CD8-positive, alpha-beta memory T cell (primary cell): ENCODE data around the gene CYP2D6. TPM values are rescaled to one million over a fixed set of nuclear protein-coding genes. Genes with fewer than 3 reads are reported as not detected.
"Not testable (repeated sequence)": the region's sequence is repeated elsewhere in the genome, so short reads cannot be mapped to it uniquely, and the experiment has no call there.

Source experiments
- CTCF ChIA-PET: fragments of 350-600 bp; sonication (Branson Sonifier 250); formaldehyde crosslinking; loops from one replicate; lab custom pipeline; 2021; ENCODE audit warnings: antibody characterized with exemption; lab: Charles Lee
- POLR2A ChIA-PET: fragments of 350-600 bp; sonication (Branson Sonifier 250); formaldehyde crosslinking; loops from one replicate; lab custom pipeline; 2021; ENCODE audit warnings: antibody characterized with exemption; lab: Charles Lee
- DNase-seq, 5 donors: peaks; one replicate each; pipeline versions ENCODE4 v3.0.0 to v3.0.0-alpha.2; 2020 to 2022; ENCODE audit warnings: mixed read lengths in 1 of 5
- H3K27ac ChIP-seq: one replicate; pipeline ENCODE4 v1.7.0; 2013; ENCODE audit warnings: low read depth, mild to moderate bottlenecking, low read length, moderate library complexity
- H3K27me3 ChIP-seq: 2 replicates; pipeline ENCODE4 v1.7.0; 2013; ENCODE audit warnings: low read length, mild to moderate bottlenecking; ENCODE audit not compliant: insufficient read depth, poor library complexity, severe bottlenecking
- H3K36me3 ChIP-seq: 2 replicates; pipeline ENCODE4 v1.7.0; 2013; ENCODE audit warnings: mild to moderate bottlenecking, low read length, moderate library complexity; ENCODE audit not compliant: insufficient read depth
- H3K4me1 ChIP-seq: 2 replicates; pipeline ENCODE4 v1.7.0; 2013; ENCODE audit warnings: mild to moderate bottlenecking, low read length, moderate library complexity; ENCODE audit not compliant: insufficient read depth
- H3K4me3 ChIP-seq: 2 replicates; pipeline ENCODE4 v1.7.0; 2013; ENCODE audit warnings: mild to moderate bottlenecking, low read length
- H3K9me3 ChIP-seq: 2 replicates; pipeline ENCODE4 v1.7.0; 2013; ENCODE audit warnings: mild to moderate bottlenecking, low read length
- H3K27ac Mint-ChIP-seq, 8 donors: one replicate each; pipeline ENCODE4 v1.8.0; 2020 to 2021; ENCODE audit warnings: mixed read lengths in 8 of 8, mild to moderate bottlenecking in 6 of 8, inconsistent platforms in 3 of 8, moderate library complexity in 3 of 8
- H3K27me3 Mint-ChIP-seq, 2 donors: one replicate each; pipeline ENCODE4 v1.8.0; 2020 to 2021; ENCODE audit warnings: mixed read lengths in 2 of 2, mild to moderate bottlenecking in 1 of 2, moderate library complexity in 1 of 2
- H3K36me3 Mint-ChIP-seq, 3 donors: one replicate each; pipeline ENCODE4 v1.8.0; 2020 to 2021; ENCODE audit warnings: mixed read lengths in 3 of 3, inconsistent platforms in 1 of 3, mild to moderate bottlenecking in 1 of 3
- H3K4me1 Mint-ChIP-seq, 3 donors: one replicate each; pipeline ENCODE4 v1.8.0; 2020 to 2021; ENCODE audit warnings: mixed read lengths in 3 of 3, inconsistent platforms in 1 of 3, mild to moderate bottlenecking in 1 of 3
- H3K4me3 Mint-ChIP-seq, 7 donors: one replicate each; pipeline ENCODE4 v1.8.0; 2020 to 2021; ENCODE audit warnings: mixed read lengths in 7 of 7, mild to moderate bottlenecking in 6 of 7, moderate library complexity in 4 of 7, inconsistent platforms in 2 of 7
- H3K9me3 Mint-ChIP-seq, 5 donors: one replicate each; pipeline ENCODE4 v1.8.0; 2020 to 2022; ENCODE audit warnings: mixed read lengths in 5 of 5, mild to moderate bottlenecking in 3 of 5, moderate library complexity in 2 of 5, inconsistent platforms in 1 of 5
- polyA plus RNA-seq: library from polyadenylated mRNA; unstranded; fragments of 300-500 nt; fragmentation: Illumina TruSeq; gene quantifications from one replicate; pipeline ENCODE4 v1.2.3, GENCODE V29; 2021
- total RNA-seq, 2 experiments: library from RNA; stranded (reverse); gene quantifications; one replicate each; pipeline ENCODE4 v1.2.3, GENCODE V29; 2021

Gene CYP2D6
- total and polyA plus RNA-seq, 3 experiments from 2014 or later: 0.26 to 2.2 (median 1.8) TPM

DNA sequence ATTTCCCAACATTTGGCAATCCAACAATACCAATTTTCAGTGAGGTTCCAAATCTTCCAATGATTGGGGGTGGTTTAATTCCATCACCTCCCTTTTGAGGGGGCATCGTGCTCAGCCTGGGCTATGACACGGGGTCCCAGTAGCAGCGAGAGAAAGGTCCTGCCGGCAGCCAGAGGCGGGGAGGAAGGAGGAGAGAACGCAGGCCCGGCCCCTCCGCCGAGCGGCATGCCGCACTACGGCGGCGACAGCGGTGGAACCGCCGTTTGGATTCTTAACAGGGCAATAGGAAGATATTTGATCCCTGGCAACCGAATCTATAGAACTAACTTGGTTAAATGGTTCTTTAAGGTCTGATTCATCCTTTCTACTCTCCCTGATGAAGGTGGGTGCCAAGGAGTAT is 21.8 kb downstream of the CYP2D6 start:
- Mint-ChIP-seq H3K9me3 (peaks cover 0 to 11% (median 10%) of the 10 kb centered on the region in 5 donors), H3K4me1 (no peaks in the 10 kb centered on the region), H3K27me3 (no peaks in the 10 kb centered on the region), H3K27ac (no peak overlapping the region), H3K4me3 (no peak overlapping the region), H3K36me3 (peaks cover 6 to 30% (median 11%) of the 10 kb centered on the region in 3 donors)
- ChIA-PET POLR2A (no interaction called here), CTCF (no interaction called here)
- no peak for DNase-seq
- no peak overlapping the region for H3K4me3 ChIP-seq
- peaks cover 11% of the 10 kb centered on the region for H3K9me3 ChIP-seq
- H3K27me3 ChIP-seq: no peaks in the 10 kb centered on the region
- H3K4me1 ChIP-seq: no peaks in the 10 kb centered on the region
- no peak overlapping the region for H3K27ac ChIP-seq
- H3K36me3 ChIP-seq: no peaks in the 10 kb centered on the region

DNA sequence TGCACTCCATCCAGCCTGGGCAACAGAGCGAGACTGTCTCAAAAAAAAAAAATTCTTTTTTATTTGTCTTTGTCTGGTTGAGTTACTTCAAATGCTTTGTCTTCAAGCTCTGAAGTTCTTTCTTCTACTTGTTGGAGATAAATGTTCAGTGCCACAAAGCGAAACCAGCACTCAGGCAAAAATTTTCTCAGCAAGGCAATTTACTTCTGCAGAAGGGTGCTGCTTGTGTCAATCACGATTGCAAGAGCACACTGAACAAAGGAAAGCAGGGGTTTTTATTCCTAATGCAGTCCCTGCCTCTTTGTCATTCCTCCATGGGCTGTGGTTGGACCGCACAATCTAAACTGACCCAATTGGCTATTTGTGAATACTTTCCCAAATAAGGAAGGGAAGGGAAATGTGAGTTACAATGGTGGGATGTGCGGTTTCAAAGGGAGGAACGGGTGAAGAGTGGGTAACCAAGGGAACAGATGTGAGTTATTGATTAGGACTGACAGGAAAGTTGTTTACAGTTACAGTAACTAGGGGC is 26.2 kb downstream of the CYP2D6 start:
- H3K36me3 ChIP-seq, H3K27me3 Mint-ChIP-seq, H3K4me3 Mint-ChIP-seq, POLR2A ChIA-PET, DNase-seq, H3K27me3 ChIP-seq, H3K4me1 ChIP-seq, H3K4me3 ChIP-seq, H3K4me1 Mint-ChIP-seq, H3K27ac ChIP-seq, H3K27ac Mint-ChIP-seq: not testable (repeated sequence)
- CTCF ChIA-PET: interaction anchor here (1.1 kb wide), 1 partner anchor 13 kb away, joined by 3 read pairs; no protein-coding TSS in a partner anchor
- H3K36me3 Mint-ChIP-seq: peaks cover 12 to 52% (median 25%) of the 10 kb centered on the region in 3 donors
- peaks cover 11% of the 10 kb centered on the region for H3K9me3 ChIP-seq
- H3K9me3 Mint-ChIP-seq: peaks cover 5 to 39% (median 36%) of the 10 kb centered on the region in 5 donors

- H3K27me3 ChIP-seq: no peaks in the 10 kb centered on the region
- H3K27me3 Mint-ChIP-seq: no peaks in the 10 kb centered on the region
- no peaks in the 10 kb centered on the region for H3K4me1 ChIP-seq
- H3K27ac Mint-ChIP-seq: no peak overlapping the region
- peaks cover 11% of the 10 kb centered on the region for H3K9me3 ChIP-seq
- H3K4me3 Mint-ChIP-seq: no peak overlapping the region
- no peak overlapping the region for H3K27ac ChIP-seq
- no peaks in the 10 kb centered on the region for H3K36me3 ChIP-seq
- no peaks in the 10 kb centered on the region for H3K4me1 Mint-ChIP-seq
- H3K4me3 ChIP-seq: no peak overlapping the region
- CTCF ChIA-PET: interaction anchor here (0.7 to 4.3 kb wide), 2 partner anchors 10 to 510 kb away, joined by 3 to 22 read pairs; partner anchors contain the start of gene NDUFA6
- no peak for DNase-seq
- peaks cover 6 to 45% (median 30%) of the 10 kb centered on the region in 3 donors for H3K36me3 Mint-ChIP-seq
- POLR2A ChIA-PET: interaction anchor here (0.6 kb wide), 1 partner anchor 30 kb away, joined by 5 read pairs; no protein-coding TSS in a partner anchor
- H3K9me3 Mint-ChIP-seq: peaks cover 8 to 43% (median 39%) of the 10 kb centered on the region in 5 donors
Measured at GRCh38 chr22:42101199-42101598, 29.4 kb downstream of the CYP2D6 start.

DNA sequence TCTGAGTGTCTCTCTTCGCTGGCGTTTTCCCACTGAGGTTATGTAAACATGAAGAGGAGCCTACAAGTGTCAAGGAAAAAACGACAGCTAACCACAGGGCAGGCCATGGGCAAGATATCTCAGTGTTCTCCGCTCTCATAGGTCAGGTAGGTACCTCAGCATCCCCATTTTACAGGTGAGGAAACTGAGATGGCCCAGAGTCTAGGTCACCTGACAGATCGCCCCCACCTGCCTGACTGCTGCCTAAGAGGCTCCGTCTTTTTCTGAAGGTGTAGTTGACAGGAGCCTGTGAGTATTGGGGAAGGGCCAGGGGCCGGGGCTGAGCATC is 39.2 kb downstream of the CYP2D6 start:
- no peak for DNase-seq
- Histone ChIP-seq H3K4me1 (peaks cover 24% of the 10 kb centered on the region), H3K9me3 (no peaks in the 10 kb centered on the region), H3K27me3 (no peaks in the 10 kb centered on the region), H3K36me3 (peaks cover 8% of the 10 kb centered on the region), H3K27ac (peak overlapping the region; percentile 83), H3K4me3 (peak overlapping the region; percentile 92)
- Mint-ChIP-seq H3K27me3 (no peaks in the 10 kb centered on the region), H3K36me3 (peaks cover 0 to 32% (median 4%) of the 10 kb centered on the region in 3 donors), H3K4me3 (peak overlapping the region; percentile 98 to 99 (median 99)), H3K4me1 (peaks cover 29 to 45% (median 44%) of the 10 kb centered on the region in 3 donors), H3K9me3 (no peaks in the 10 kb centered on the region), H3K27ac (peak overlapping the region; percentile 96 to 99 (median 98))
- ChIA-PET POLR2A (interaction anchor here (1.0 to 4.1 kb wide), 7 partner anchors 12 to 523 kb away, joined by 3 to 68 read pairs (median 4); partner anchors contain the start of genes POLDIP3, SMDT1, SNU13 and SREBF2), CTCF (interaction anchor here (0.7 to 3.5 kb wide), 27 partner anchors 10 to 354 kb away, joined by 3 to 41 read pairs (median 4); partner anchors contain the start of genes NAGA, SMDT1 and WBP2NL)

- H3K4me1 ChIP-seq: peaks cover 24% of the 10 kb centered on the region
- H3K36me3 ChIP-seq: peaks cover 14% of the 10 kb centered on the region
- H3K27ac Mint-ChIP-seq: peak within 1 kb of the TSS; percentile 96 to 99 (median 98)
- POLR2A ChIA-PET: interaction anchor here (0.7 to 4.1 kb wide), 10 partner anchors 11 to 524 kb away, joined by 3 to 68 read pairs (median 4); partner anchors contain the start of genes NAGA, POLDIP3, SMDT1 and SNU13
- DNase-seq: peak; percentile 96 to 99 (median 98)
- no peaks in the 10 kb centered on the region for H3K27me3 Mint-ChIP-seq
- CTCF ChIA-PET: interaction anchor here (0.7 to 3.5 kb wide), 31 partner anchors 10 to 392 kb away, joined by 3 to 41 read pairs (median 4); partner anchors contain the start of genes MEI1, NAGA, SMDT1 and WBP2NL
- peaks cover 33 to 51% (median 49%) of the 10 kb centered on the region in 3 donors for H3K4me1 Mint-ChIP-seq
- H3K4me3 Mint-ChIP-seq: peak within 1 kb of the TSS; percentile 98 to 99 (median 99)
- H3K36me3 Mint-ChIP-seq: peaks cover 0 to 34% (median 5%) of the 10 kb centered on the region in 3 donors
- no peaks in the 10 kb centered on the region for H3K27me3 ChIP-seq
- H3K9me3 ChIP-seq: no peaks in the 10 kb centered on the region
- no peaks in the 10 kb centered on the region for H3K9me3 Mint-ChIP-seq
- H3K4me3 ChIP-seq: peak within 1 kb of the TSS; percentile 92
- peak within 1 kb of the TSS; percentile 94 for H3K27ac ChIP-seq
Measured at GRCh38 chr22:42090596-42091454, 39.8 kb downstream of the CYP2D6 start, which contains the start of gene NDUFA6. Gene NDUFA6, minus strand, starts transcription at chr22:42090772. Its CDS starts 28 bp downstream, at chr22:42090744.

GRCh38 chr22:42086051-42086450 is 44.6 kb downstream of the CYP2D6 start:
- Histone ChIP-seq H3K4me1 (peaks cover 13% of the 10 kb centered on the region), H3K9me3 (no peaks in the 10 kb centered on the region), H3K36me3 (peaks cover 37% of the 10 kb centered on the region), H3K27ac (no peak overlapping the region), H3K4me3 (no peak overlapping the region), H3K27me3 (no peaks in the 10 kb centered on the region)
- no peak for DNase-seq
- H3K36me3 Mint-ChIP-seq: peaks cover 6 to 70% (median 10%) of the 10 kb centered on the region in 3 donors
- H3K4me3 Mint-ChIP-seq: peak overlapping the region in 1 of 7 donors; percentile 67
- no peaks in the 10 kb centered on the region for H3K9me3 Mint-ChIP-seq
- H3K27ac Mint-ChIP-seq: peak overlapping the region in 2 of 8 donors; percentile 38 to 52
- ChIA-PET CTCF (interaction anchor here (1.2 kb wide), 1 partner anchor 358 kb away, joined by 3 read pairs; no protein-coding TSS in a partner anchor), POLR2A (interaction anchor here (0.9 kb wide), 1 partner anchor 30 kb away, joined by 4 read pairs; no protein-coding TSS in a partner anchor)
- no peaks in the 10 kb centered on the region for H3K27me3 Mint-ChIP-seq
- peaks cover 33 to 63% (median 47%) of the 10 kb centered on the region in 3 donors for H3K4me1 Mint-ChIP-seq

- Mint-ChIP-seq H3K4me3 (peak overlapping the region in 1 of 7 donors; percentile 17), H3K9me3 (no peaks in the 10 kb centered on the region), H3K36me3 (peaks cover 6 to 71% (median 10%) of the 10 kb centered on the region in 3 donors), H3K27ac (peak overlapping the region in 3 of 8 donors; percentile 10 to 46 (median 45)), H3K4me1 (peaks cover 36 to 63% (median 49%) of the 10 kb centered on the region in 3 donors), H3K27me3 (no peaks in the 10 kb centered on the region)
- DNase-seq: no peak
- peaks cover 37% of the 10 kb centered on the region for H3K36me3 ChIP-seq
- H3K4me3 ChIP-seq: no peak overlapping the region
- ChIA-PET POLR2A (no interaction called here), CTCF (no interaction called here)
- no peaks in the 10 kb centered on the region for H3K9me3 ChIP-seq
- peaks cover 20% of the 10 kb centered on the region for H3K4me1 ChIP-seq
- no peaks in the 10 kb centered on the region for H3K27me3 ChIP-seq
- no peak overlapping the region for H3K27ac ChIP-seq
Measured at GRCh38 chr22:42084874-42085273, 45.7 kb downstream of the CYP2D6 start.
